Glutamatergic neuron (in vitro differentiated cells): ENCODE measurements around the gene CACNA1D. TPM values are rescaled to one million over a fixed set of nuclear protein-coding genes. Genes with fewer than 3 reads are reported as not detected.
A peak's percentile ranks its signal among the peaks of the same experiment; 100 is the strongest.
"Not testable (repeated sequence)": the region's sequence is repeated elsewhere in the genome, so short reads cannot be mapped to it uniquely, and the experiment has no call there.

Experiments used
- DNase-seq: peaks from one replicate; pipeline ENCODE4 v3.0.0; 2022
- H3K27ac Mint-ChIP-seq: one replicate; pipeline ENCODE4 v1.8.0; 2020; ENCODE audit warnings: mild to moderate bottlenecking, mixed read lengths, inconsistent platforms; ENCODE audit not compliant: unreplicated experiment
- H3K27me3 Mint-ChIP-seq: one replicate; pipeline ENCODE4 v1.8.0; 2020; ENCODE audit warnings: mild to moderate bottlenecking, moderate library complexity, mixed read lengths, inconsistent platforms; ENCODE audit not compliant: unreplicated experiment
- H3K36me3 Mint-ChIP-seq: one replicate; pipeline ENCODE4 v1.8.0; 2020; ENCODE audit warnings: mild to moderate bottlenecking, mixed read lengths, inconsistent platforms; ENCODE audit not compliant: unreplicated experiment
- H3K4me1 Mint-ChIP-seq: one replicate; pipeline ENCODE4 v1.8.0; 2020; ENCODE audit warnings: mild to moderate bottlenecking, low read depth, mixed read lengths, inconsistent platforms; ENCODE audit not compliant: unreplicated experiment
- H3K4me3 Mint-ChIP-seq: one replicate; pipeline ENCODE4 v1.8.0; 2020; ENCODE audit warnings: mild to moderate bottlenecking, mixed read lengths, inconsistent platforms; ENCODE audit not compliant: unreplicated experiment
- H3K9me3 Mint-ChIP-seq: one replicate; pipeline ENCODE4 v1.8.0; 2020; ENCODE audit warnings: mild to moderate bottlenecking, moderate library complexity, mixed read lengths, inconsistent platforms; ENCODE audit not compliant: unreplicated experiment
- CTCF ChIP-seq: fragments of 200-600 bp; sonication (generic); IDR thresholded peaks from one replicate; pipeline ENCODE4 v1.5.0; 2021; ENCODE audit not compliant: partially characterized antibody, unreplicated experiment
- total RNA-seq: library from RNA; stranded (reverse); fragmentation: NEBNext Ultra II Directional; extraction: Animal tissue kit (Norgen Biotek cat#: 25700); gene quantifications from one replicate; pipeline ENCODE4 v1.2.1, GENCODE V29; 2021; ENCODE audit not compliant: unreplicated experiment

Gene CACNA1D
- total RNA-seq, 1 donor from 2014 or later, result 5.0 TPM

GRCh38 chr3:53473422-53473821 is 21.0 kb upstream of the CACNA1D start:
- no peak for TF ChIP-seq CTCF
- Mint-ChIP-seq H3K9me3 (no peaks in the 10 kb centered on the region), H3K4me3 (no peak overlapping the region), H3K27me3 (peaks cover 5% of the 10 kb centered on the region), H3K27ac (no peak overlapping the region), H3K36me3 (peaks cover 7% of the 10 kb centered on the region), H3K4me1 (peaks cover 2% of the 10 kb centered on the region)
- no peak for DNase-seq

- H3K4me3 Mint-ChIP-seq, H3K9me3 Mint-ChIP-seq: not testable (repeated sequence)
Observed at GRCh38 chr3:53476372-53476771, 18.0 kb upstream of the CACNA1D start.

GRCh38 chr3:53477689-53478088 is 16.7 kb upstream of the CACNA1D start:
- H3K27me3 Mint-ChIP-seq, H3K27ac Mint-ChIP-seq, DNase-seq, H3K4me1 Mint-ChIP-seq, H3K9me3 Mint-ChIP-seq, H3K36me3 Mint-ChIP-seq, H3K4me3 Mint-ChIP-seq: not testable (repeated sequence)

More at GRCh38 chr3:53476372-53476771, 18.0 kb upstream of the CACNA1D start:
- not testable (repeated sequence) for DNase-seq, H3K27ac Mint-ChIP-seq, H3K27me3 Mint-ChIP-seq, H3K36me3 Mint-ChIP-seq, H3K4me1 Mint-ChIP-seq

GRCh38 chr3:53478166-53478830 is 16.1 kb upstream of the CACNA1D start:
- H3K27me3 Mint-ChIP-seq, result peaks cover 2% of the 10 kb centered on the region
- no peak overlapping the region for H3K4me3 Mint-ChIP-seq
- DNase-seq, result no peak
- peaks cover 2% of the 10 kb centered on the region for H3K4me1 Mint-ChIP-seq
- no peak overlapping the region for H3K27ac Mint-ChIP-seq
- no peaks in the 10 kb centered on the region for H3K36me3 Mint-ChIP-seq
- peaks cover 1% of the 10 kb centered on the region for H3K9me3 Mint-ChIP-seq
- TF ChIP-seq CTCF, result no peak

- Mint-ChIP-seq H3K27me3 (peaks cover 2% of the 10 kb centered on the region), H3K27ac (peak overlapping the region; percentile 25), H3K4me1 (peaks cover 2% of the 10 kb centered on the region), H3K36me3 (no peaks in the 10 kb centered on the region), H3K9me3 (peaks cover 1% of the 10 kb centered on the region), H3K4me3 (no peak overlapping the region)
- DNase-seq, result no peak
- no peak for TF ChIP-seq CTCF
Observed at GRCh38 chr3:53478921-53479664, 15.3 kb upstream of the CACNA1D start.

GRCh38 chr3:53482227-53482626 is 12.2 kb upstream of the CACNA1D start:
- H3K9me3 Mint-ChIP-seq, result peaks cover 1% of the 10 kb centered on the region
- TF ChIP-seq CTCF, result no peak
- no peaks in the 10 kb centered on the region for H3K36me3 Mint-ChIP-seq
- H3K4me1 Mint-ChIP-seq, result peaks cover 2% of the 10 kb centered on the region
- no peak overlapping the region for H3K4me3 Mint-ChIP-seq
- H3K27ac Mint-ChIP-seq, result no peak overlapping the region
- no peak for DNase-seq
- no peaks in the 10 kb centered on the region for H3K27me3 Mint-ChIP-seq
